Skeletal muscle cell (primary cell): Measurements from ENCODE around the gene OR6C3.
"Not testable (repeated sequence)": the region's sequence is repeated elsewhere in the genome, so short reads cannot be mapped to it uniquely, and the experiment has no call there.

Source experiments
- DNase-seq: peaks from one replicate; pipeline ENCODE4 v3.0.0-alpha.2; 2010; ENCODE audit warnings: low read depth
- H3K4me3 ChIP-seq: 2 replicates; pipeline ENCODE4 v1.5.1; 2011; ENCODE audit warnings: low read depth, mild to moderate bottlenecking, control low read depth, low read length, moderate library complexity

Gene OR6C3

DNA sequence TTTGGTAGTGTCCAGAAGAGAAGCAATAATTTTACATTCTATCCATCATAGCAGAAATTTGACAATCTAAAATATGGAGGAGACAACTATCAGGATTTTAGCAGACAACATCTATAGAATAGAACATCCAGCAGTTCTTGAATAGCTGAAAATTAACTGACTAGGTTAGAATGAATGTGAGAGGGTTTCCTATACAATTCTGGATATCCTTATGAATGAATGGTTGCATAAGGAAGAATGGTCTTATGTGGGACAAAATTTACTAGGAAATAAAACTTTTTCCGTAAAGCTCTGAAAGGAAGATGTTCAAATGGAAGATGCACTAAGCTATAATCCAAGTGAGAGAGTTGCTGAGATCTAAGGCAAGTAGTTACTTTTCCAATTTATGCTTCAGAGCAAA, at the start of gene OR6C3:
Gene OR6C3 (plus strand): TSS at position 301 of the 400 bp plus-strand sequence. CDS start 955 bp downstream, outside the sequence.
- no peak within 1 kb of the TSS for H3K4me3 ChIP-seq
- no peak for DNase-seq

DNA sequence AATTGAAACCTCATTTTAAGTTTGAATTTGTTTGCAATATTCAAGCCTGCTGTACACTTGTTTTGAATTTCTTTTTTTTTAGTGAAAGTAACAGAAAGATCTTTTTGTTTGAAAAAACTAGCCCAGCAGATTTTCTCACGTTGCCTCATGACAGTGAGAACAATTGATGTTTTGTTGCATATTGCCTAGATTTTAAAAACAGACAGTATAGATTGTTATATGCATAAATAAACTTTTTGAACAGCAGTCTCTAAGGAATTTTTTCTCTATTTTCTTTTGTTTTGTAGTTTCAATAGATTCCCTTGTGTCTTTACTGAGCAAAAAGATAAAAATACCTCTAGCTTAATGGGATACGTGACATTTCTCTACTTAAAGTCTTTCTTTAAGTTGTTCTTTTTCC, 49.6 kb upstream of the OR6C3 start:
- DNase-seq: no peak
- H3K4me3 ChIP-seq: no peak overlapping the region

DNA sequence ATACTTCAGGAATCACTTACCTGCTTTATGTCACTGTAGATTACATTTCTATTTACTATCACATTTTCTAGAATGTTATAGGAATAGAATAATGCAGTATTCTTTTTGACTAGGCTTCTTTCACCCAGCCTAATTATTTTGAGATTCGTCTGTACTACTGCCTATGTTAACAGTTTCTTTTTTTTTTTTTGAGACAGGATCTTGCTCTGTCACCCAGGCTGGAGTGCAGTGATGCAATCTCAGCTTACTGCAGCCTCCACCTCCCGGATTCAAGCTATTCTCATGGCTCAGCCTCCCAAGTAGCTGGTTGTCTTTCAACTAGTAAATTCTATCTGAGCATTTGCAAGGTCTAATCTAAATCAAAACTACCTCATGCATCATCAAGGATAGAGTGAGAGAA, 40.5 kb upstream of the OR6C3 start:
- no peak for DNase-seq

DNA sequence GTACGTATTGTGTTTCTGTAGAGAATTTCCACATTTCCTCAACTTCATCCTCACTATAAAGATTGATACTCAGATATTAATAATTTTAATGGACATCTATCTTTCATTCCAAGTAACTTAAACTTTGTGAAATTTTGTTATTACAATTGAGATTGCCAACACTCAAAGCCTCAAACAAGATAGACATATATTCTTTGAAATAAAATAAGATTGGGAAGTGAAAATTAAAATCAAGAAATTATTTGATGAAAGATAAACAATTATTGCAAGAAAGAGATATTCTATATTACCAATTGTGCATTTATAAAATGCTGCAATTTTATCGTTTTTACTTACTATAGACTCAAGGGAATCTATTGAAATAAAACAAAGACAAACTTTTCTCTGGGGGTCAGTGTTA, 34.1 kb upstream of the OR6C3 start, which contains the start of gene OR6C6:
Gene OR6C6 (minus strand): TSS at position 101 of the 400 bp plus-strand sequence. CDS start 1,337 bp downstream, outside the sequence.
- no peak within 1 kb of the TSS for H3K4me3 ChIP-seq
- no peak for DNase-seq

More for the DNA sequence above, 40.5 kb upstream of the OR6C3 start:
- H3K4me3 ChIP-seq: no peak overlapping the region

DNA sequence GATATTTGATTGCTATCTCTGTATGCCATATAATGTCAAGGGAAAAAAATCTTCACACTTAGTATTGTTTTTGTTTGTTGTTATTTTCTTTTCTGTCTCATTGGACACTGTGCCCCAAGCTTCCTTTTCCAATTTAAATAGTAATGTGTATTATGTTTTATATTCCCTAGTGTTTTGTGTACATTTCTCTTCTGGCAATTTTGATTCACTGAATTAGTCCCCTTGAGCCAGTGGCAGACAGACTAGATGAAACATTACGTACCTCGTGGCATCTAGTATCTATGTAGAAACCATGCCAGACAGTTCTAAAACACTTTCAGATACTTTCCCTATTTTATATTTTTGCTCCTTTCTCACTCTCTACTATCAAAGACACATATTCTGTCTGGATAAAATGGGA, 16.5 kb upstream of the OR6C3 start, which contains the start of gene OR6C1:
Gene OR6C1 (plus strand): TSS at position 301 of the 400 bp plus-strand sequence. CDS start 6,257 bp downstream, outside the sequence.
- DNase-seq: no peak
- H3K4me3 ChIP-seq: no peak within 1 kb of the TSS

DNA sequence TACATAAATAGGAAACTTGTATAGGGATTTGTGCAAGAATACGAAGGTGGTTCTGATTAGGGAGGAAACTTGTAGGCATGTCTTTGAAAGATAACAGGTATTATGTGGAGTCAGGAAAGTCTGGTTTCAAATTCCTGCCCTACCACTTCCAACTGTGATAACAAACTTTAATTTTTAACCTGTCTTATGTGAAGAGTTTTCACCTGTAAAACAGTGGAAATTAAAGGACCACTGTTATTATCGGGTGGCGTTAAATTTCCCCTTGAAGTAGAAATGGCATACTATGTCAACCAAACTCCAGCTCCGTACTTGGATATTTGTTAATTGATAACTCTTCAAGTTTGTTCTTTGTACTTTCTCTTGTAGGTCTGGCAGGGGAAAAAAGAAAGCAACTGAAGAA, 10.3 kb upstream of the OR6C3 start:
- no peak overlapping the region for H3K4me3 ChIP-seq
- DNase-seq: no peak

DNA sequence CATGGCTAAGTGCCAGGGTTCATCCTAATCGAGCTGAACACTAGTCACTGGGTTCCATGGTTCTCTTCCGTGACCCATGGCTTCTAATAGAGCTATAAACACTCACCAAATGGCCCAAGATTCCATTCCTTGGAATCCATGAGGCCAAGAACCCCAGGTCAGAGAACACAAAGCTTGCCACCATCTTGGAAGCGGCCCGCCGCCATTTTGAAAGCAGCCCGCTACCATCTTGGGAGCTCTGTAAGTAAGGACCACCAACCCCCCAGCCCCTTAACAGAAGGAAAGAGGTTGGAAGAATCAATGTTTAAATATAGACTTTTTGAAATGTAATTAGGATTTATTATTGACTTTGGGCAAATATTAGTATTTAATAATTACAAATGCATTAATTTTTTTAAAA, 4.7 kb upstream of the OR6C3 start:
- not testable (repeated sequence) for H3K4me3 ChIP-seq, DNase-seq

DNA sequence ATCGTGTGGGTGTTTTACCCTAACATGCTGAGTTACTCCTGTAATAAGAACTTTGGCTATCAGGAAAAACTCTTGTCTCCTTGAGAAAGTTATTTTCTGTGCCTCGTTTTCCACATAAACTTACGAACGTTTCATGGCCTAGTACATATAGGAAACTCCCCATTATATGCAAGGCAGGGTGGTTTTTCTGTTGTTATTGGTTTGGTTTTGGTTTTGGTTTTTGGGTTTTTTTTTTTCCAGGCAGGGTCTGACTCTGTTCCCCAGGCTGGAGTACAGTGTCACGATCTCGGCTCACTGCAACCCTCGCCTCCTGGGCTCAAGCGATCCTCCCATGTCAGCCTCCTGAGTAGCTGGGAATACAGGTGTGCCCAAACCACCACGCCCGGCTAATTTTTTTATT, 5.5 kb downstream of the OR6C3 start:
- H3K4me3 ChIP-seq: no peak overlapping the region
- no peak for DNase-seq

DNA sequence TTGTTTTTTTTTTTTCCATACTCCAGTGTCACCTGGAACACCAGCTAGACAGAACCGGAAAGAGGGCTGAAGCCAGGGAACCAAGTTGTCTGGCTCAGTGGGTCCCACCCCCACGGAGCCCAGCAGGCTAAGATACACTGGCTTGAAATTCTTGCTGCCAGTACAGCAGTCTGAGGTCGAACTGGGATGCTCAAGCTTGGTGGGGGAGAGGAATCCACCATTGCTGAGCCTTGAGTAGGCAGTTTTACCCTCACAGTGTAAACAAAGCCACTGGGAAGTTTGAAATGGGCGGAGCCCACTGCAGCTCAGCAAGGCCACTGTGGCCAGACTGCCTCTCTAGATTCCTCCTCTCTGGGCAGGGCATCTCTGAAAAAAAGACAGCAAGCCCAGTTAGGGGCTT, 24.8 kb downstream of the OR6C3 start:
- DNase-seq, H3K4me3 ChIP-seq: not testable (repeated sequence)

DNA sequence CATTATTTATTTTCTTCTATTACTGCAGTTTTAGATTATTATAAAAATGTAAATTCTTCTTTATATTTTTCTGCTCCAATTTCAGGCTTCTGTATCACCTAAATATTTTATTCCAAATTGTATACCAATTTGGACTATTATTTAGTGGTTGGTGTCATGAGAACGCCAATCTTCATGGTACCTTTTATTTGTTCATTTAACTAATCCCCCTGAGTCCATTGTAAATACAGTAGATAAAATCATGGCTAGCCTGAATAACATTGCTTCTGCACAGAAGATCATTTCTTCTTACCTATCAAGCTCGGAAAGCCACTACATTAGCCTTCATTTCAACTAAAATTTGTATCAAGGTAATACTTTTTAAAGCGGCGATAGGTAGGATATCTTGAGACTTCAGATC, 32.1 kb downstream of the OR6C3 start, which contains the start of gene OR6C75:
Gene OR6C75 (plus strand): TSS at position 301 of the 400 bp plus-strand sequence. CDS start 2,136 bp downstream, outside the sequence.
- DNase-seq: no peak

DNA sequence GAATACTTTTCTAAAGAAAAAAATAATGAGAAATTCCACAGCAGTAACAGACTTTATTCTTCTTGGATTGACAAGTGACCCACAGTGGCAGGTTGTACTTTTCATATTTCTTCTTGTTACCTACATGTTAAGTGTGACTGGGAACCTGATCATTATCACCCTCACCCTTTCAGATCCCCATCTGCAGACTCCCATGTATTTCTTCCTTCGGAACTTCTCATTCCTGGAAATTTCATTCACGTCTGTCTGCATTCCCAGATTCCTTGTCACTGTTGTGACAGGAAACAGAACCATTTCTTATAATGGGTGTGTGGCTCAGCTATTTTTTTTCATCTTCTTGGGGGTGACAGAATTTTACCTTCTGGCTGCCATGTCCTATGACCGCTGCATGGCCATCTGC, 34.5 kb downstream of the OR6C3 start:
- no peak overlapping the region for H3K4me3 ChIP-seq

More for the DNA sequence above, 32.1 kb downstream of the OR6C3 start, which contains the start of gene OR6C75:
- H3K4me3 ChIP-seq: no peak within 1 kb of the TSS

DNA sequence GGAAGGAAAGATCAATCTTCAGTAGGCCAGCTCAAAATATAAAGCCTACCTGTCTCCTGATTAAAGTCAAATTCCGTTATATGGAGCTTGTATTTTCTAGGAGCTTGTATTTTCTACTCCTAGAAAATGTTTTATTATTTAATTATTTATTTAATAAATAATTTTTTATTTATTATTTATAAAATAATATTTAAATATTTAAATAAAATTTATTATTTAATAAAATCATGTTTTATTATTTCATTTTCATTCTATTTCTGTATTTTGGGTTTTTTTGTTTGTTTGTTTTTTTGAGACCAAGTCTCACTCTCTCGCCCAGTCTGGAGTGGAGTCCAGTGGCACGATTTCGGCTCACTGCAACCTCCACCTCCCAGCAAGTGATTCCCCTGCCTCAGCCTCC, 42.0 kb downstream of the OR6C3 start:
- no peak for DNase-seq
- H3K4me3 ChIP-seq: no peak overlapping the region

More for the DNA sequence above, 34.5 kb downstream of the OR6C3 start:
- no peak for DNase-seq
